ENCODE results near the gene PIP5K1A.

- no peak for TF ChIP-seq CTCF (IDR thresholded peaks at IDR 0.05; ENCODE audit: low read length)
- no peak for TF ChIP-seq EZH2 (IDR thresholded peaks at IDR 0.05; ENCODE audit: borderline replicate concordance, low read length)
Measured at GRCh38 chr1:151292207-151293030, 94.1 kb downstream of the PIP5K1A start.
